GM19324 (cell line): ENCODE results near the gene SLC30A7.
A peak's percentile ranks its signal among the peaks of the same experiment; 100 is the strongest.
"Not testable (repeated sequence)": the region's sequence is repeated elsewhere in the genome, so short reads cannot be mapped to it uniquely, and the experiment has no call there.

Experiments
- ATAC-seq: cut with Tn5 transposase; IDR thresholded peaks from one replicate; pipeline ENCODE4 v1.9.1; 2021; ENCODE audit warnings: mild to moderate bottlenecking, moderate library complexity; ENCODE audit not compliant: unreplicated experiment, low FRiP score

Gene SLC30A7

DNA sequence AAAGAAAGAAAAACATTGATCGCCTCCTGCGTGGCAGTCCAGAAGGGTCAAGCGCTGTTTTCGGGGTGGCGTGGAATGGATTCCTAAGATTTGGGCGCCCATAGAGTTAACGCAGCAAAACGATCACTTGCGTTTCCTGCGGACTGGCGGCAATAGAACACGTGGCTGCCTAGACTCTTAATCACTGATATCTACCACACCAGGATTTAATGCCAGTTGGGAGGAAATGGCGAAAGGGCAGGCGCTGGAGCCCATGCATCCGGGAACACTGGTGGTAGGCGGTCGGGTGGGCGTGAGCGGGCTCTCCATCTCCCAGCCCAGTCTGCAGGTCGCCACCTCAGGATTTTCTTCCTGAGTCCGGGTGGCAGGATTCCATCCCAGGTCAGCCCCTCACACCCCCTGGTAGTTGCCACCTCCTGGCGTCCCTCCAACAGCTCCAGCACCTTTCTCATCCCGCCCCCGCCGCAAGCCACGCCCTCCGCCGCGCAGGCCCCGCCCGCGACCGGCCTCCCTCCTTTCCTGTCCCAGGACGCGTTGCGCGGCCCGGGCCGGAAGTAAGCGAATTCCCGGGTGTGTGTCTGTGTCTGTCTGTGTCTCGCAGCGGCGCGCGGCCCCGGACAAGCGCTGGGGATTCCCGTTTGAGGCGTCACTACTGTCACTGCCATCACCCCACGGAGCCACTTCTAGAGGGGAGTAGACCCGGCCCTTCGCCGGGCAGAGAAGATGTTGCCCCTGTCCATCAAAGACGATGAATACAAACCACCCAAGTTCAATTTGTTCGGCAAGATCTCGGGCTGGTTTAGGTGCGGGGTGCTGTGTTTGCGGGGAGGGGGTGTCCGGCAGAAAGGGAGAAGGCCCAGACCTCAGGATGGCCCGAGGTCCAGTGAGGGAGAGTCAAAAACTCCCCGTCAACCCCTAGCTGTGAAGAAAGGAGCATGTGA lies at the start of gene SLC30A7:
TSS of gene SLC30A7 (plus strand) at position 551 of the 941 bp plus-strand sequence. CDS start at position 724, 173 bp downstream.
- peak; percentile 89 for ATAC-seq

- ATAC-seq, result no peak
Measured at GRCh38 chr1:100847361-100848082, 48.4 kb upstream of the SLC30A7 start.

GRCh38 chr1:100851726-100852125 lies 44.2 kb upstream of the SLC30A7 start:
- no peak for ATAC-seq

DNA sequence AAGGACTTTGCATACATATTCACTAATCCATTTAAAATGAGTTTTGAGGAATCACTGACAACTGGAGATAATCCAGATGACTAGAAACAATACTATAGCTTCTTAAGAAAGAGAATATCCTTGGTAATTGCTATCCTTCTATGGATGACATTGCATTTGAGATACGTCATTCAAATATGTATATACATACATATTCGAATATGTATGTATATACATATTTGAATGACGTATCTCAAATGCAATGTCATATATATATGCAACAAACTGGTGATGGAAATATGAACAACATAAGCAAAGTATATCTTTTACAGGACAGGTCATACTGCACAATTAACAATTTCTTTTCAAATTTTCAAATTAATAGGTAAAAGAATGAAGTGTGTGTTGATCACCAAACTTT lies 42.9 kb upstream of the SLC30A7 start:
- no peak for ATAC-seq

- not testable (repeated sequence) for ATAC-seq
Measured at GRCh38 chr1:100855116-100855515, 40.8 kb upstream of the SLC30A7 start.

- ATAC-seq, result no peak
Measured at GRCh38 chr1:100860397-100860991, 35.4 kb upstream of the SLC30A7 start.

- ATAC-seq, result no peak
Measured at GRCh38 chr1:100861379-100861778, 34.5 kb upstream of the SLC30A7 start.

DNA sequence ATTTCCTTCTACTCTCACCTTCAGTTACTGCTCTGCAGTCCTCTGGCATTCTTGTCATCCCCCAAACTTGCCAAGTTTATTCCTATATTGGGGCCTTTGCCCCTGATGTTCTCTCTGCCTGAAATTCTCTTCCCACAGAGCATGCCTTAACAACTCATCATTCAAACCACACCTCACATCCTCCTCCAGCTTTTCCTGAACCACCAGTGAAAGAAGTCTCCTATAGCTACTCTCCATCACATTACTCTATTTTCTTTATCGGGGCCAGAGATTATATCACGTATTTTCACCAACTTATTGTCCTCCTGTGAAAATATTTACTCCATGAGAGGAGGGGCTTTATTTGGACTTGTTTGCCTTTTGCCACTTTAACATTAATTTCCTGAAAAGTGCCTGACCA lies 33.3 kb upstream of the SLC30A7 start:
- ATAC-seq, result no peak

DNA sequence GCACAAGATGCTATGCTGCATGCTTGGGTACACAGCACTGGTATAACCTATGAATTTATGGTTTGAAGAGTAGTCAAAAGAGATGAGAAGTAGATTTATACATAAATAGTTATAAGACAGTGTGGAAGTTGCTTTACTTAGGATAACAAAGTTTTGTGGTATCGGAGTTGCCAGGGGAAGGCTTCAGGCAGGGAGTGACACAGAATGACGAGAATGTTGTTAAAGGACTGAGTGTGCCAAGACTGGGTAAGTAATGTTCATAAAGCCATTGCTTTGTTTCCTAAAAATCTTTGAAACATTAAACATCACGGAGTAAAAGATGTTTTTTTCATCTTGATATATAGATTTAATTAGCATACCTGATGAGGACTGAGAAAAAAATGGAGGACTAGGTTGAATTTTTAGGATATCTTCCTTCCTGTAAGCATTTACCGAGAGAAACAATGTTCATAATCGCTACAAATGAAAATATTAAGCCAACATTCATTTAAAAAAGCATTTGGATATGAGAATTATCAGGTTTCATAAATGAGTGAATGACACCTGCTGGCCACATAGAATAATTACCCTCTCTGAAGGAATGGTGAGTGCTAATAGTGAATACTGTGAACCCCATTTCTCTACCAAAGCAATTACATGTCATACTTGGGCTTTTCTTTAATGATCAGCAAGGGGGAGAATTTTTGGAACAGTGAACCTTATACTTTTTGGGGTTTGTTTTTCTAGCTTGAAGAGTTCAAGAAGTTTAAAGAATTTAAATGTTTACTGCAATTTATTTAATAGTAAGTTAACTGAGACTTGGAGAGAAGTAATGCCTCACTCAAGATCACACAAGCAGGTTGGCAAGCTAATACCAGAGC lies 29.6 kb upstream of the SLC30A7 start:
- no peak for ATAC-seq

GRCh38 chr1:100866901-100867206 lies 29.0 kb upstream of the SLC30A7 start:
- ATAC-seq, result no peak

DNA sequence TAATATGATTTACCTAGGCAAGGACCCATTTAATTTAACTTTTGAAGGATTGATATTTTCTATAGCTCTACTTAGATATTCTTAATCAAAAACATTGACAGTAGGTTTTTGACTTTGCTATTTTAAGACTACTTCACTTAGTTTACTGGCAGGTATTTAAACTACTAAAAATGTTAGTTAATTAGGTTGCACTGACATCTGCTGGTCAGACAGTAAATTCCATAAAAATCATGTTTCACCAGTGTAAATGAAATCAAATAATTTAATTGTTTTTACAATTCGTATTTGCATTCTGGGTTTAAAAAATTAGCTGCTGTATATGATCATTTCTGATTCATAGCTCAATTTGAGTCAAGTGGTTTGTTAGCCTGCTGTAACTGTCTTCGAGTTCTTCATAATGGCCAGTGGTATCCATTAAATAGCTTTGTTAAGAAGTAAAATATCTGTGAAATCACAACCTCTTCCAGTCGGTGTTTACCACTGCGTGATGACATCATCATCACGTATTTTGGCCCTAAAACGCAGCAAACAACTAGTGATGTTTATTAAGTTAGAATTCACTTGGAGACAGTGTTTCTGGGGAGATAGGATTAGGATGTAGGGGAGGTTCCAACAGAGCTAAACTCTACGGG lies 27.4 kb upstream of the SLC30A7 start:
- ATAC-seq, result no peak

- ATAC-seq, result no peak
Measured at GRCh38 chr1:100869996-100870395, 25.9 kb upstream of the SLC30A7 start.

- no peak for ATAC-seq
Measured at GRCh38 chr1:100874433-100874832, 21.5 kb upstream of the SLC30A7 start.

- no peak for ATAC-seq
Measured at GRCh38 chr1:100875228-100875627, 20.7 kb upstream of the SLC30A7 start.

- no peak for ATAC-seq
Measured at GRCh38 chr1:100876291-100876690, 19.6 kb upstream of the SLC30A7 start.

- no peak for ATAC-seq
Measured at GRCh38 chr1:100879422-100879821, 16.5 kb upstream of the SLC30A7 start.

DNA sequence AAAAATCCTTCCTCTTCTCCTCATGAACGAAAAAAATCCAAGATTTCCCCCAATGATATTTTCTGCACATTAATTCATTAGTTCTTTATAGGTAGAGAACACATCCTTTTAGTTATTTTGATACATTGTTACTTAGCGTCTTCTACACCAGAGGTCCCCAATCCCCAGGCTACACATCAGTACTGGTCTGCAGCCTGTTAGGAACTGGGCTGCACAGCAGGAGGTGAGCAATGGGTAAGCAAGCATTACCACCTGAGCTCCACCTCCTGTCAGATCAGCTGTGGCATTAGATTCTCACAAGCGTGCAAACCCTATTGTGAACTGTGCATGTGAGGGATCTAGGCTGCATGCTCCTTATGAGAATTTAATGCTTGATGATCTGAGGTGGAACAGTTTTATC lies 14.2 kb upstream of the SLC30A7 start:
- no peak for ATAC-seq

DNA sequence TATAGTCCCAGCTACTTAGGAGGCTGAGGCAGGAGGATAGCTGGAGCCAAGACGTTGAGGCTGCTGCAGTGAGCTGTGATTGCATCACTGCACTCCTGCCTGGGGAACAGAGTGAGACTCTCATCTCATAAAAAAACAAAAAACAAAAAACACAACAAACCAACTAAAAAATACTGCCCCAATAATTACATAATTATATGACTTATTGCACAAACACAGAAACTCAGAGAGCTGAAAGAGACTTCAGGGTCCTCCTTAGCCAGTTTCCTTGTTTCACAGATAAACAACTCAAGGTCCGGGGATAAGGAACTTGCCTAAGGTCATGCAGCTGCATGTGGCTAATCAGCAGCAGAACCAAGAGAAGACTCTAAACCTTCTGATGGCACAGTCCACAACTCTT lies 13.2 kb upstream of the SLC30A7 start:
- ATAC-seq, result no peak

- ATAC-seq, result no peak
Measured at GRCh38 chr1:100883963-100884362, 11.9 kb upstream of the SLC30A7 start.

DNA sequence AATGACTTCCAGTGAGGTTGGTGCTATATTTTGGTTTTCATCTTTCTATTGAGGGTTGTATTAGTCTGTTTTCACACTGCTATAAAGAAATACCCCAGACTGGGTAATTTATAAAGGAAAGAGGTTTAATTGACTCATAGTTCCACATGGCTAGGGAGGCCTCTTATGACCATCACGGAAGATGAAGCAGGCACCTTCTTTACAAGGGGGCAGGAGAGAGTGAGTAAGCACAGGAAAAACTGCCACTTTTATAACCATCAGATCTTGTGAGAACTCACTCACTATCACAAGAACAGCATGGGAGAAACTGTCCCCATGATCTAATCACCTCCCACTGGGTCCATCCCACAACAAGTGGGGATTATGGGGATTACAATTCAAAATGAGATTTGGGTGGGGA lies 6.9 kb upstream of the SLC30A7 start:
- not testable (repeated sequence) for ATAC-seq
